PC-3 (cell line): ENCODE measurements around the gene SLC8A2.
"Not testable (repeated sequence)": the region's sequence is repeated elsewhere in the genome, so short reads cannot be mapped to it uniquely, and the experiment has no call there.

Source experiments
- EZH2 ChIP-seq: fragments of 300-600 bp; sonication (generic); IDR thresholded peaks from one replicate; pipeline ENCODE4 v1.6.1; 2017; ENCODE audit warnings: antibody characterized with exemption, mild to moderate bottlenecking, low read length; ENCODE audit not compliant: unreplicated experiment
- TF ChIP-seq, protein P1 (sequence below): fragments of 300-600 bp; sonication (generic); conservative IDR thresholded peaks from 2 replicates; pipeline ENCODE4 v1.5.1; 2017; ENCODE audit warnings: antibody characterized with exemption, low read depth, mild to moderate bottlenecking, low read length

DNA sequence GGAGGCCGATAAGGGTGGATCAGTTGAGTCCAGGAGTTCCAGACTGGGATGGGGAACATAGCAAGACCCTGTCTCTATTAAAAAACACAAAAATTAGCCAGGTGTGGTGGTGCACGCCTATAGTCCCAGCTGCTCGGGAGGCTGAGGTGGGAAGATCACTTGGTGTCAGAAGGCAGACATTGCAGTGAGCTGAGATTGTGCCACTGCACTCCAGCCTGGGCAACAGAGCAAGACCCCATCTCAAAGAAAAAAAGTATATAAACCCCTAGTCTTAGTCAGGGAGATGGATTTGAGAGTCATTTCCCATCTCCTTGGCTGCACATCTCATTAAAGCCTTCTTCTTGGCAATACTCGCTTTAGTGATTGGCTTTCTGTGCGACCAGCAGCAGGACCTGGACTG, 87.8 kb downstream of the SLC8A2 start:
- TF ChIP-seq, protein P1, sequence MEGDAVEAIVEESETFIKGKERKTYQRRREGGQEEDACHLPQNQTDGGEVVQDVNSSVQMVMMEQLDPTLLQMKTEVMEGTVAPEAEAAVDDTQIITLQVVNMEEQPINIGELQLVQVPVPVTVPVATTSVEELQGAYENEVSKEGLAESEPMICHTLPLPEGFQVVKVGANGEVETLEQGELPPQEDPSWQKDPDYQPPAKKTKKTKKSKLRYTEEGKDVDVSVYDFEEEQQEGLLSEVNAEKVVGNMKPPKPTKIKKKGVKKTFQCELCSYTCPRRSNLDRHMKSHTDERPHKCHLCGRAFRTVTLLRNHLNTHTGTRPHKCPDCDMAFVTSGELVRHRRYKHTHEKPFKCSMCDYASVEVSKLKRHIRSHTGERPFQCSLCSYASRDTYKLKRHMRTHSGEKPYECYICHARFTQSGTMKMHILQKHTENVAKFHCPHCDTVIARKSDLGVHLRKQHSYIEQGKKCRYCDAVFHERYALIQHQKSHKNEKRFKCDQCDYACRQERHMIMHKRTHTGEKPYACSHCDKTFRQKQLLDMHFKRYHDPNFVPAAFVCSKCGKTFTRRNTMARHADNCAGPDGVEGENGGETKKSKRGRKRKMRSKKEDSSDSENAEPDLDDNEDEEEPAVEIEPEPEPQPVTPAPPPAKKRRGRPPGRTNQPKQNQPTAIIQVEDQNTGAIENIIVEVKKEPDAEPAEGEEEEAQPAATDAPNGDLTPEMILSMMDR, result not testable (repeated sequence)
- not testable (repeated sequence) for TF ChIP-seq EZH2
